Parathyroid adenoma (tissue), 2 donors: ENCODE measurements around the gene DOK5.

Source experiments
- H2AFZ ChIP-seq: fragments of 300-600 bp; sonication (generic); one replicate; pipeline ENCODE4 v1.7.0; 2017; ENCODE audit warnings: antibody characterized with exemption, mild to moderate bottlenecking
- H3K27ac ChIP-seq: fragments of 300-600 bp; sonication (generic); one replicate; pipeline ENCODE4 v1.7.0; 2017
- H3K27me3 ChIP-seq: fragments of 300-600 bp; sonication (generic); one replicate; pipeline ENCODE4 v1.7.0; 2017; ENCODE audit warnings: low read length; ENCODE audit not compliant: control insufficient read depth, insufficient read depth
- H3K36me3 ChIP-seq: fragments of 300-600 bp; sonication (generic); one replicate; pipeline ENCODE4 v1.7.0; 2017; ENCODE audit warnings: low read length; ENCODE audit not compliant: control insufficient read depth, insufficient read depth
- H3K4me1 ChIP-seq: fragments of 300-600 bp; sonication (generic); one replicate; pipeline ENCODE4 v1.7.0; 2017; ENCODE audit warnings: control low read depth
- H3K4me2 ChIP-seq: fragments of 300-600 bp; sonication (generic); one replicate; pipeline ENCODE4 v1.7.0; 2017; ENCODE audit warnings: low read length
- H3K4me3 ChIP-seq: fragments of 300-600 bp; sonication (generic); one replicate; pipeline ENCODE4 v1.7.0; 2017; ENCODE audit warnings: low read depth, low read length
- H3K79me2 ChIP-seq: fragments of 300-600 bp; sonication (generic); one replicate; pipeline ENCODE4 v1.7.0; 2017; ENCODE audit warnings: control low read depth
- H3K9ac ChIP-seq: fragments of 300-600 bp; sonication (generic); one replicate; pipeline ENCODE4 v1.7.0; 2017; ENCODE audit warnings: mild to moderate bottlenecking
- H3K9me3 ChIP-seq: fragments of 300-600 bp; sonication (generic); one replicate; pipeline ENCODE4 v1.7.0; 2017; ENCODE audit warnings: low read length; ENCODE audit not compliant: control insufficient read depth
- CTCF ChIP-seq: fragments of 300-600 bp; sonication (generic); IDR thresholded peaks from one replicate; pipeline ENCODE4 v1.7.0; 2017; ENCODE audit warnings: antibody characterized with exemption, mild to moderate bottlenecking
- donor health status: primary hyperparathyroidism.

The DOK5 gene

GRCh38 chr20:54556406-54556805 lies 81.0 kb downstream of the DOK5 start:
- Histone ChIP-seq H3K4me2 (no peak overlapping the region), H3K36me3 (no peaks in the 10 kb centered on the region)
- no peak for TF ChIP-seq CTCF

GRCh38 chr20:54557806-54558590 lies 82.6 kb downstream of the DOK5 start:
- no peaks in the 10 kb centered on the region for H3K9me3 ChIP-seq
- no peaks in the 10 kb centered on the region for H3K79me2 ChIP-seq
- no peak overlapping the region for H3K4me2 ChIP-seq
- no peak overlapping the region for H2AFZ ChIP-seq
- no peaks in the 10 kb centered on the region for H3K36me3 ChIP-seq
- no peak overlapping the region for H3K27ac ChIP-seq
- no peak overlapping the region for H3K9ac ChIP-seq
- no peaks in the 10 kb centered on the region for H3K4me1 ChIP-seq
- no peak for TF ChIP-seq CTCF
- no peaks in the 10 kb centered on the region for H3K27me3 ChIP-seq
- no peak overlapping the region for H3K4me3 ChIP-seq

More at GRCh38 chr20:54556406-54556805, 81.0 kb downstream of the DOK5 start:
- H3K27me3 ChIP-seq = no peaks in the 10 kb centered on the region
- H3K9me3 ChIP-seq = no peaks in the 10 kb centered on the region
- H3K9ac ChIP-seq = no peak overlapping the region
- no peak overlapping the region for H2AFZ ChIP-seq
- no peaks in the 10 kb centered on the region for H3K4me1 ChIP-seq
- no peaks in the 10 kb centered on the region for H3K79me2 ChIP-seq
- H3K4me3 ChIP-seq = no peak overlapping the region
- no peak overlapping the region for H3K27ac ChIP-seq

GRCh38 chr20:54559890-54560289 lies 84.5 kb downstream of the DOK5 start:
- Histone ChIP-seq H3K4me3 (no peak overlapping the region), H2AFZ (no peak overlapping the region), H3K27ac (no peak overlapping the region), H3K9ac (no peak overlapping the region), H3K36me3 (no peaks in the 10 kb centered on the region), H3K4me1 (no peaks in the 10 kb centered on the region), H3K9me3 (no peaks in the 10 kb centered on the region), H3K27me3 (no peaks in the 10 kb centered on the region), H3K4me2 (no peak overlapping the region), H3K79me2 (no peaks in the 10 kb centered on the region)
- TF ChIP-seq CTCF = no peak

GRCh38 chr20:54560357-54560756 lies 85.0 kb downstream of the DOK5 start:
- TF ChIP-seq CTCF = no peak
- Histone ChIP-seq H2AFZ (no peak overlapping the region), H3K79me2 (no peaks in the 10 kb centered on the region), H3K27ac (no peak overlapping the region), H3K9ac (no peak overlapping the region), H3K27me3 (no peaks in the 10 kb centered on the region), H3K4me3 (no peak overlapping the region), H3K4me2 (no peak overlapping the region), H3K9me3 (no peaks in the 10 kb centered on the region), H3K4me1 (no peaks in the 10 kb centered on the region), H3K36me3 (no peaks in the 10 kb centered on the region)

GRCh38 chr20:54565255-54565654 lies 89.9 kb downstream of the DOK5 start:
- H3K9me3 ChIP-seq = no peaks in the 10 kb centered on the region
- H3K9ac ChIP-seq = no peak overlapping the region
- H3K4me3 ChIP-seq = no peak overlapping the region
- H3K4me2 ChIP-seq = no peak overlapping the region
- TF ChIP-seq CTCF = no peak
- H3K36me3 ChIP-seq = no peaks in the 10 kb centered on the region
- H3K4me1 ChIP-seq = no peaks in the 10 kb centered on the region
- no peak overlapping the region for H2AFZ ChIP-seq
- no peaks in the 10 kb centered on the region for H3K27me3 ChIP-seq
- H3K79me2 ChIP-seq = no peaks in the 10 kb centered on the region
- no peak overlapping the region for H3K27ac ChIP-seq
